ENCODE data around the gene UBAP1.

The UBAP1 gene

GRCh38 chr9:34252670-34253459 is 74.0 kb downstream of the UBAP1 start:
- H3K14ac ChIP-seq (ENCODE audit: low read length in 2 of 2) = no peak overlapping the region
- H3K4me3 ChIP-seq (ENCODE audit: insufficient read depth in 1 of 2, low read depth in 1 of 2, low read length in 2 of 2) = no peak overlapping the region
- peaks cover 36% of the 10 kb centered on the region for H3K79me1 ChIP-seq (replicated peaks; ENCODE audit: low read length, poor library complexity, severe bottlenecking)
- H2BK5ac ChIP-seq (ENCODE audit: low read depth, low read length, poor library complexity, severe bottlenecking) = no peak overlapping the region
- no peak overlapping the region for H3K4ac ChIP-seq (ENCODE audit: low read depth in 1 of 2, low read length in 2 of 2)
- 62% methylated on average over 10 of the region's 10 CpGs for WGBS
- no peak overlapping the region for H2AFZ ChIP-seq (ENCODE audit: low read depth, low read length)
- peaks cover 28% of the 10 kb centered on the region for H3K4me1 ChIP-seq (ENCODE audit: control insufficient read depth, insufficient read depth, low read depth, low read length)
- no peak overlapping the region for H2BK120ac ChIP-seq (ENCODE audit: low read depth, low read length)
- H3K36me3 ChIP-seq (ENCODE audit: control insufficient read depth in 1 of 2, insufficient read depth in 2 of 2, low read depth in 1 of 2, low read length in 2 of 2) = peaks cover 55 to 69% of the 10 kb centered on the region in 2 experiments
- no peak overlapping the region for H2AK5ac ChIP-seq (ENCODE audit: low read length, severe bottlenecking)
- no peak overlapping the region for H4K91ac ChIP-seq (ENCODE audit: low read length)
- H3K18ac ChIP-seq (ENCODE audit: low read depth in 1 of 2, low read length in 2 of 2) = no peak overlapping the region
- H3K9me3 ChIP-seq (ENCODE audit: control insufficient read depth, low read length) = no peaks in the 10 kb centered on the region
- H3K4me2 ChIP-seq (ENCODE audit: low read length, poor library complexity, severe bottlenecking) = no peak overlapping the region
- peak overlapping the region; percentile 36 for H3K27ac ChIP-seq (ENCODE audit: low read length, poor library complexity, severe bottlenecking)
- peak overlapping the region; percentile 80 for H3K9ac ChIP-seq (ENCODE audit: low read length)
- H3K23ac ChIP-seq (ENCODE audit: low read length in 2 of 2) = no peak overlapping the region
- no peak overlapping the region for H2BK15ac ChIP-seq (ENCODE audit: low read depth, poor library complexity, severe bottlenecking)
- DNase-seq = peak; percentile 64
- no peaks in the 10 kb centered on the region for H3K27me3 ChIP-seq (ENCODE audit: control insufficient read depth in 1 of 2, insufficient read depth in 1 of 2, low read length in 2 of 2)
- H2BK12ac ChIP-seq (ENCODE audit: low read length in 2 of 2) = no peak overlapping the region
- no peak overlapping the region for H4K8ac ChIP-seq (ENCODE audit: low read length)

GRCh38 chr9:34253460-34253837 is 74.6 kb downstream of the UBAP1 start:
- no peak overlapping the region for H2BK12ac ChIP-seq (ENCODE audit: low read length in 2 of 2)
- H3K79me1 ChIP-seq (replicated peaks; ENCODE audit: low read length, poor library complexity, severe bottlenecking) = peaks cover 33% of the 10 kb centered on the region
- no peak overlapping the region for H2AK5ac ChIP-seq (ENCODE audit: low read length, severe bottlenecking)
- no peak overlapping the region for H3K14ac ChIP-seq (ENCODE audit: low read length in 2 of 2)
- no peak for DNase-seq
- peaks cover 51 to 67% of the 10 kb centered on the region in 2 experiments for H3K36me3 ChIP-seq (ENCODE audit: control insufficient read depth in 1 of 2, insufficient read depth in 2 of 2, low read depth in 1 of 2, low read length in 2 of 2)
- H3K27me3 ChIP-seq (ENCODE audit: control insufficient read depth in 1 of 2, insufficient read depth in 1 of 2, low read length in 2 of 2) = no peaks in the 10 kb centered on the region
- peak overlapping the region; percentile 36 for H3K27ac ChIP-seq (ENCODE audit: low read length, poor library complexity, severe bottlenecking)
- WGBS = 95% methylated on average over 3 of the region's 3 CpGs
- H3K4me2 ChIP-seq (ENCODE audit: low read length, poor library complexity, severe bottlenecking) = no peak overlapping the region
- no peak overlapping the region for H2AFZ ChIP-seq (ENCODE audit: low read depth, low read length)
- peaks cover 28% of the 10 kb centered on the region for H3K4me1 ChIP-seq (ENCODE audit: control insufficient read depth, insufficient read depth, low read depth, low read length)
- peak overlapping the region; percentile 80 for H3K9ac ChIP-seq (ENCODE audit: low read length)
- peak overlapping the region; percentile 14 for H4K8ac ChIP-seq (ENCODE audit: low read length)
- no peak overlapping the region for H3K18ac ChIP-seq (ENCODE audit: low read depth in 1 of 2, low read length in 2 of 2)
- H2BK5ac ChIP-seq (ENCODE audit: low read depth, low read length, poor library complexity, severe bottlenecking) = no peak overlapping the region
- H3K9me3 ChIP-seq (ENCODE audit: control insufficient read depth, low read length) = no peaks in the 10 kb centered on the region
- no peak overlapping the region for H2BK120ac ChIP-seq (ENCODE audit: low read depth, low read length)
- H2BK15ac ChIP-seq (ENCODE audit: low read depth, poor library complexity, severe bottlenecking) = no peak overlapping the region
- H3K4ac ChIP-seq (ENCODE audit: low read depth in 1 of 2, low read length in 2 of 2) = no peak overlapping the region
- no peak overlapping the region for H4K91ac ChIP-seq (ENCODE audit: low read length)
- H3K4me3 ChIP-seq (ENCODE audit: insufficient read depth in 1 of 2, low read depth in 1 of 2, low read length in 2 of 2) = no peak overlapping the region
- H3K23ac ChIP-seq (ENCODE audit: low read length in 2 of 2) = no peak overlapping the region

GRCh38 chr9:34254141-34254913 is 75.5 kb downstream of the UBAP1 start:
- Histone ChIP-seq H2BK15ac (ENCODE audit: low read depth, poor library complexity, severe bottlenecking) (no peak overlapping the region), H4K8ac (ENCODE audit: low read length) (no peak overlapping the region), H4K91ac (ENCODE audit: low read length) (no peak overlapping the region), H3K23ac (ENCODE audit: low read length in 2 of 2) (no peak overlapping the region), H2BK120ac (ENCODE audit: low read depth, low read length) (no peak overlapping the region), H3K4me3 (ENCODE audit: insufficient read depth in 1 of 2, low read depth in 1 of 2, low read length in 2 of 2) (peak overlapping the region in 1 of 2 experiments; percentile 42), H3K14ac (ENCODE audit: low read length in 2 of 2) (no peak overlapping the region), H3K4ac (ENCODE audit: low read depth in 1 of 2, low read length in 2 of 2) (no peak overlapping the region), H3K27me3 (ENCODE audit: control insufficient read depth in 1 of 2, insufficient read depth in 1 of 2, low read length in 2 of 2) (no peaks in the 10 kb centered on the region), H3K9ac (ENCODE audit: low read length) (peak overlapping the region; percentile 80), H3K79me1 (replicated peaks; ENCODE audit: low read length, poor library complexity, severe bottlenecking) (peaks cover 25% of the 10 kb centered on the region), H3K9me3 (ENCODE audit: control insufficient read depth, low read length) (no peaks in the 10 kb centered on the region), H2BK5ac (ENCODE audit: low read depth, low read length, poor library complexity, severe bottlenecking) (no peak overlapping the region), H3K4me2 (ENCODE audit: low read length, poor library complexity, severe bottlenecking) (no peak overlapping the region), H3K18ac (ENCODE audit: low read depth in 1 of 2, low read length in 2 of 2) (no peak overlapping the region), H2BK12ac (ENCODE audit: low read length in 2 of 2) (no peak overlapping the region), H3K27ac (ENCODE audit: low read length, poor library complexity, severe bottlenecking) (peak overlapping the region; percentile 28), H3K4me1 (ENCODE audit: control insufficient read depth, insufficient read depth, low read depth, low read length) (peaks cover 27% of the 10 kb centered on the region), H2AFZ (ENCODE audit: low read depth, low read length) (no peak overlapping the region), H3K36me3 (ENCODE audit: control insufficient read depth in 1 of 2, insufficient read depth in 2 of 2, low read depth in 1 of 2, low read length in 2 of 2) (peaks cover 45 to 60% of the 10 kb centered on the region in 2 experiments), H2AK5ac (ENCODE audit: low read length, severe bottlenecking) (no peak overlapping the region)
- WGBS = 83% methylated on average over 14 of the region's 16 CpGs
- peak; percentile 61 for DNase-seq
